HG03064 (cell line): ENCODE data around the gene STK32B.
"Not testable (repeated sequence)": the region's sequence is repeated elsewhere in the genome, so short reads cannot be mapped to it uniquely, and the experiment has no call there.

Experiments
- ATAC-seq: cut with Tn5 transposase; IDR thresholded peaks from one replicate; pipeline ENCODE4 v1.9.1; 2021; ENCODE audit warnings: low read depth; ENCODE audit not compliant: unreplicated experiment

STK32B gene

GRCh38 chr4:5247735-5248134 is 196.5 kb downstream of the STK32B start:
- no peak for ATAC-seq

GRCh38 chr4:5249727-5250126 is 198.4 kb downstream of the STK32B start:
- no peak for ATAC-seq

- ATAC-seq, result not testable (repeated sequence)
Observed at GRCh38 chr4:5250536-5250935, 199.3 kb downstream of the STK32B start.

- no peak for ATAC-seq
Observed at GRCh38 chr4:5256421-5256820, 205.1 kb downstream of the STK32B start.

GRCh38 chr4:5257086-5257485 is 205.8 kb downstream of the STK32B start:
- no peak for ATAC-seq

- ATAC-seq, result no peak
Observed at GRCh38 chr4:5259471-5259870, 208.2 kb downstream of the STK32B start.

- ATAC-seq, result no peak
Observed at GRCh38 chr4:5260121-5260520, 208.8 kb downstream of the STK32B start.

- no peak for ATAC-seq
Observed at GRCh38 chr4:5261866-5262265, 210.6 kb downstream of the STK32B start.

- ATAC-seq, result no peak
Observed at GRCh38 chr4:5266991-5267390, 215.7 kb downstream of the STK32B start.

- no peak for ATAC-seq
Observed at GRCh38 chr4:5267408-5267807, 216.1 kb downstream of the STK32B start.

GRCh38 chr4:5276475-5277075 is 225.3 kb downstream of the STK32B start:
- ATAC-seq, result no peak

- ATAC-seq, result no peak
Observed at GRCh38 chr4:5277079-5277478, 225.8 kb downstream of the STK32B start.

- ATAC-seq, result no peak
Observed at GRCh38 chr4:5278213-5278612, 226.9 kb downstream of the STK32B start.

- not testable (repeated sequence) for ATAC-seq
Observed at GRCh38 chr4:5280069-5280468, 228.8 kb downstream of the STK32B start.

- ATAC-seq, result no peak
Observed at GRCh38 chr4:5280828-5281227, 229.5 kb downstream of the STK32B start.

GRCh38 chr4:5283837-5284236 is 232.6 kb downstream of the STK32B start:
- no peak for ATAC-seq

- no peak for ATAC-seq
Observed at GRCh38 chr4:5284517-5284916, 233.2 kb downstream of the STK32B start.

GRCh38 chr4:5292101-5292500 is 240.8 kb downstream of the STK32B start:
- ATAC-seq, result no peak

GRCh38 chr4:5298000-5298787 is 246.9 kb downstream of the STK32B start:
- not testable (repeated sequence) for ATAC-seq

GRCh38 chr4:5300283-5300682 is 249.0 kb downstream of the STK32B start:
- ATAC-seq, result no peak

GRCh38 chr4:5307928-5308327 is 256.6 kb downstream of the STK32B start:
- ATAC-seq, result no peak

GRCh38 chr4:5322321-5322720 is 271.0 kb downstream of the STK32B start:
- no peak for ATAC-seq
